Germinal center (tissue), 1 donor: ENCODE data around the gene APRT.

Source experiments
- DNase-seq: peaks from one replicate; pipeline ENCODE4 v3.0.0; 2012; ENCODE audit warnings: mixed read lengths, low spot score

The APRT gene

GRCh38 chr16:88807626-88808453 lies 3.9 kb downstream of the APRT start:
- no peak for DNase-seq

- DNase-seq = no peak
Measured at GRCh38 chr16:88807142-88807625, 4.5 kb downstream of the APRT start.

- no peak for DNase-seq
Measured at GRCh38 chr16:88806491-88807111, 5.1 kb downstream of the APRT start.

- DNase-seq = no peak
Measured at GRCh38 chr16:88805887-88806393, 5.8 kb downstream of the APRT start.

GRCh38 chr16:88805340-88805715 lies 6.4 kb downstream of the APRT start:
- DNase-seq = no peak

- peak; percentile 59 for DNase-seq
Measured at GRCh38 chr16:88804552-88805339, 7.0 kb downstream of the APRT start.

- DNase-seq = peak; percentile 23
Measured at GRCh38 chr16:88804173-88804551, 7.6 kb downstream of the APRT start.

- DNase-seq = peak; percentile 99
Measured at GRCh38 chr16:88803264-88803987, 8.3 kb downstream of the APRT start, which contains the start of gene CDT1. CDT1 (plus strand) TSS chr16:88803789; CDS start chr16:88803832, 43 bp downstream.

GRCh38 chr16:88800277-88800592 lies 11.5 kb downstream of the APRT start:
- no peak for DNase-seq

- no peak for DNase-seq
Measured at GRCh38 chr16:88799569-88800276, 12.0 kb downstream of the APRT start.

GRCh38 chr16:88798772-88799455 lies 12.8 kb downstream of the APRT start:
- DNase-seq = no peak

GRCh38 chr16:88798073-88798472 lies 13.7 kb downstream of the APRT start:
- no peak for DNase-seq

- no peak for DNase-seq
Measured at GRCh38 chr16:88796278-88796677, 15.4 kb downstream of the APRT start.

GRCh38 chr16:88793251-88793954 lies 18.3 kb downstream of the APRT start:
- DNase-seq = no peak

- DNase-seq = no peak
Measured at GRCh38 chr16:88792668-88793250, 19.0 kb downstream of the APRT start.

GRCh38 chr16:88792078-88792550 lies 19.6 kb downstream of the APRT start:
- DNase-seq = no peak

GRCh38 chr16:88790312-88791211 lies 21.2 kb downstream of the APRT start:
- DNase-seq = no peak

GRCh38 chr16:88789594-88789993 lies 22.1 kb downstream of the APRT start:
- no peak for DNase-seq
